ENCODE data around the gene GJD3. TPM values are rescaled to one million over a fixed set of nuclear protein-coding genes. Genes with fewer than 3 reads are reported as not detected.

The GJD3 gene
- total and polyA plus RNA-seq, 2 donors (not counting 3 experiments of a cell fraction or from before 2014, with no cell fraction given), result 0.10 to 0.40 TPM

DNA sequence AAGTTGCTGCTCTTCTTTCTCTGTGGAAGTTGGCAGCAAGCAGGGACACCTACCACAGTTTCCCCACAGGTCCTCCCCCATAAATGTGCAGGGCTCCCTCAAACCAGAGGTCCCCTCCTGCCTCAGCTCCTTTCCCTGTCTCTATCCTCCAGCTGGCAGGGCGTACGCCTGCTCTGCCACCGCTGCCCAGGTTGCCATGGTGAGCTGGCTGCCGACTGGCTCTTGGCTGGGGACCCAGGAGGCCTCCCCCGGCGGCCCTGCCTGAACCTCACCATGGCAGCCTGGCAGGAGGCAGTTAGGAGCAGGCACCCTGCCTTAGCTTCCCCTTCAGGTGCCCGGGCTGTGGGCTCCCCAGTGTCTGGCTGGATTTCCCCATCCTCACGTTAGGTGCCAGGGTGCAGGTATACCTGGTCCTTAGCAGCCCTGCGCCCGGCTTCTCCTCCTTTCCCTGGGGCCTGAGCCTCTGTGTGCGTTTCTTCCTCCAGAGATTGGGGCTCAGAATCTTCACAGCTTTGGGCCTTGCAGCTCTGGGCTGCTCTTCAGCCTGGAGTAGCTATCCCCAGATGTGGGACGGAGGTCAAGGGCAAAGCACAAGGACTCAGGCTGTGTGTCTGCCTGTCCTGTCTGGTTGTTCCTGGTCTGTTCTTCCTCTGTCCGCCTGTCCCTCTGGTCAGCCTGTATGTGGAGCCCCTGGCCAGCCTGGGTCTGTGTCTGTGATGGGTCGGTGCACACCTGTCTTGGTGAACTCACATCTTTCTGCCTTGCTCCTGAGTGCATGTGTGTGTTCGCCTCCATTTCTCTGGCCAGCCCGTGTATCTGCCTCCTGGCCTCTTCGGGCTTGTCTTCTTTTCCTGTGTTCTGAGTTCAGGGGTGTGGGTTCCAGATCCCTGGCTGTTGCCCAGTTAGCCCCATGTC lies 15.7 kb downstream of the GJD3 start:
- Histone ChIP-seq H3K4me3 (replicated peaks in 1 of 3; ENCODE audit: insufficient read depth in 1 of 3, low read depth in 1 of 3, low read length in 3 of 3) (no peak overlapping the region), H3K9me1 (replicated peaks; ENCODE audit: control insufficient read depth, extremely low read depth, insufficient read depth, low read length) (no peaks in the 10 kb centered on the region), H3K9me3 (replicated peaks; ENCODE audit: control insufficient read depth, insufficient read depth, low read length) (no peaks in the 10 kb centered on the region), H3K27ac (ENCODE audit: insufficient read depth, low read depth, low read length) (no peak overlapping the region), H3K4me2 (ENCODE audit: insufficient read depth, low read length) (no peak overlapping the region), H3K36me3 (ENCODE audit: control insufficient read depth in 2 of 2, extremely low read depth in 1 of 2, insufficient read depth in 2 of 2, low read length in 2 of 2) (peaks cover 3 to 37% of the 10 kb centered on the region in 2 experiments), H3K9ac (replicated peaks; ENCODE audit: extremely low read depth, insufficient read depth, low read length) (no peak overlapping the region), H3K27me3 (ENCODE audit: control insufficient read depth in 2 of 2, insufficient read depth in 2 of 2, low read length in 2 of 2) (no peaks in the 10 kb centered on the region), H2AFZ (ENCODE audit: low read depth, low read length) (no peak overlapping the region), H3K4me1 (ENCODE audit: control insufficient read depth, extremely low read depth, insufficient read depth, low read length) (peaks cover 59% of the 10 kb centered on the region), H4K20me1 (replicated peaks; ENCODE audit: control insufficient read depth, extremely low read depth, insufficient read depth, low read length) (no peaks in the 10 kb centered on the region), H3K79me2 (ENCODE audit: control insufficient read depth, insufficient read depth, low read length) (peaks cover 60% of the 10 kb centered on the region)
- no TSS peak for BruUV-seq (replicated peaks)
- ChIA-PET POLR2A (no interaction called here), CTCF (interaction anchor here (0.9 to 18.3 kb wide), 4 partner anchors 19 to 184 kb away, joined by 3 to 530 read pairs (median 56); partner anchors contain the start of gene RARA)
- intact Hi-C loops (cut with micrococcal nuclease), result loop anchor here (5.0 kb wide), 1 partner anchor 132 kb away; the partner anchor contains the start of gene WIPF2
- no peak for TF ChIP-seq MYC (IDR thresholded peaks at IDR 0.05; ENCODE audit: low read depth, low read length)
- TF ChIP-seq, protein P1, sequence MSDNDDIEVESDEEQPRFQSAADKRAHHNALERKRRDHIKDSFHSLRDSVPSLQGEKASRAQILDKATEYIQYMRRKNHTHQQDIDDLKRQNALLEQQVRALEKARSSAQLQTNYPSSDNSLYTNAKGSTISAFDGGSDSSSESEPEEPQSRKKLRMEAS (IDR thresholded peaks at IDR 0.05; ENCODE audit: insufficient read depth, insufficient read length), result no peak
- TF ChIP-seq, protein P2, sequence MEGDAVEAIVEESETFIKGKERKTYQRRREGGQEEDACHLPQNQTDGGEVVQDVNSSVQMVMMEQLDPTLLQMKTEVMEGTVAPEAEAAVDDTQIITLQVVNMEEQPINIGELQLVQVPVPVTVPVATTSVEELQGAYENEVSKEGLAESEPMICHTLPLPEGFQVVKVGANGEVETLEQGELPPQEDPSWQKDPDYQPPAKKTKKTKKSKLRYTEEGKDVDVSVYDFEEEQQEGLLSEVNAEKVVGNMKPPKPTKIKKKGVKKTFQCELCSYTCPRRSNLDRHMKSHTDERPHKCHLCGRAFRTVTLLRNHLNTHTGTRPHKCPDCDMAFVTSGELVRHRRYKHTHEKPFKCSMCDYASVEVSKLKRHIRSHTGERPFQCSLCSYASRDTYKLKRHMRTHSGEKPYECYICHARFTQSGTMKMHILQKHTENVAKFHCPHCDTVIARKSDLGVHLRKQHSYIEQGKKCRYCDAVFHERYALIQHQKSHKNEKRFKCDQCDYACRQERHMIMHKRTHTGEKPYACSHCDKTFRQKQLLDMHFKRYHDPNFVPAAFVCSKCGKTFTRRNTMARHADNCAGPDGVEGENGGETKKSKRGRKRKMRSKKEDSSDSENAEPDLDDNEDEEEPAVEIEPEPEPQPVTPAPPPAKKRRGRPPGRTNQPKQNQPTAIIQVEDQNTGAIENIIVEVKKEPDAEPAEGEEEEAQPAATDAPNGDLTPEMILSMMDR (IDR thresholded peaks at IDR 0.05; ENCODE audit: extremely low read depth in 1 of 2, insufficient read depth in 1 of 2, low read depth in 1 of 2, low read length in 2 of 2), result no peak
- no peak for TF ChIP-seq JUN (IDR thresholded peaks at IDR 0.05; ENCODE audit: borderline replicate concordance, insufficient read depth, insufficient read length, low read depth)
- no peak for TF ChIP-seq FOS (IDR thresholded peaks at IDR 0.05; ENCODE audit: borderline replicate concordance, insufficient read depth, low read length)
- no peak for TF ChIP-seq POLR2AphosphoS5 (IDR thresholded peaks at IDR 0.05; ENCODE audit: insufficient read depth, low read depth, low read length)
- no peak for TF ChIP-seq EZH2 (IDR thresholded peaks at IDR 0.05; ENCODE audit: borderline replicate concordance, low read depth, low read length, severe bottlenecking)
- TF ChIP-seq POLR2A (IDR thresholded peaks at IDR 0.05; ENCODE audit: low read depth, low read length), result no peak
- no peak for TF ChIP-seq GATA2 (IDR thresholded peaks at IDR 0.05; ENCODE audit: insufficient read depth, insufficient read length, low read depth, low read length)
- dilution Hi-C loops (cut with MboI; ENCODE audit: extremely low pct_ligation_motif_present, low sequenced_read_pairs), result no loop called here
- DNase-seq (ENCODE audit: low read depth, low spot score), result no peak
- FAIRE-seq, result no peak

Measured in endothelial cell of umbilical vein (primary cell).